Activated CD4-positive, alpha-beta memory T cell treated with anti-CD3 and anti-CD28 coated beads for 36 hours (primary cell): ENCODE data around the gene FES. TPM values are rescaled to one million over a fixed set of nuclear protein-coding genes. Genes with fewer than 3 reads are reported as not detected.
"Not testable (repeated sequence)": the region's sequence is repeated elsewhere in the genome, so short reads cannot be mapped to it uniquely, and the experiment has no call there.

Source experiments
- CTCF ChIA-PET: fragments of 350-600 bp; sonication (Branson Sonifier 250); formaldehyde crosslinking; loops from one replicate; lab custom pipeline; 2021; ENCODE audit warnings: antibody characterized with exemption, inconsistent platforms; lab: Charles Lee
- POLR2A ChIA-PET: fragments of 350-600 bp; sonication (Branson Sonifier 250); formaldehyde crosslinking; loops from one replicate; lab custom pipeline; 2021; ENCODE audit warnings: antibody characterized with exemption; lab: Charles Lee
- DNase-seq: peaks from one replicate; pipeline ENCODE4 v3.0.0-alpha.2; 2020
- H3K27ac Mint-ChIP-seq: one replicate; pipeline ENCODE4 v1.8.0; 2021; ENCODE audit warnings: mixed read lengths
- H3K27me3 Mint-ChIP-seq: one replicate; pipeline ENCODE4 v1.8.0; 2021; ENCODE audit warnings: mixed read lengths
- H3K36me3 Mint-ChIP-seq: one replicate; pipeline ENCODE4 v1.8.0; 2021; ENCODE audit warnings: mixed read lengths
- H3K4me1 Mint-ChIP-seq: one replicate; pipeline ENCODE4 v1.8.0; 2021; ENCODE audit warnings: low read depth, mixed read lengths
- H3K4me3 Mint-ChIP-seq: one replicate; pipeline ENCODE4 v1.8.0; 2021; ENCODE audit warnings: mild to moderate bottlenecking, mixed read lengths
- H3K9me3 Mint-ChIP-seq: one replicate; pipeline ENCODE4 v1.8.0; 2021; ENCODE audit warnings: mixed read lengths
- intact Hi-C: fragments of 100-400 bp; cut with micrococcal nuclease; formaldehyde crosslinking; loops from one replicate; pipeline ENCODE4 v1.15.1; 2023
- total RNA-seq, 2 experiments: library from RNA; stranded (reverse); gene quantifications; one replicate each; pipeline ENCODE4 v1.2.3, GENCODE V29; 2021

The FES gene
- total RNA-seq, 2 experiments from 2014 or later = 18.0 to 21.1 TPM

DNA sequence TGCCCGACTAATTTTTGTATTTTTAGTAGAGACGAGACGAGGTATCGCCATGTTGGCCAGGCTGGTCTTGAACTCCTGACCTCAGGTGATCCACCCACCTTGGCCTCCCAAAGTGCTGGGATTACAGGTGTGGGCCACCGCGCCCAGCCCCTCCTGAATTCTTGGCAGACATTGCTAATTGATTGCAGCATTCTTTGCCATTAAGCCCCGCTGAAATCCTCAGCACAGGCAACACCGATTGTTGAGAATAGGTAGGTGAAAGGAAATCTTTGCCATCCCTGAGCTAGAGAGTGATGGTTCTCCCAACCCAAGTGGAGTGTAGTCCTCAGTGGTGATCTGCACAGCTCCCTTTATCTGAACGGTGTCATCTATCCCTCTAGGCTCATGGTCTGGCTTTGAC lies 20.4 kb downstream of the FES start:
- Mint-ChIP-seq H3K4me1 (peaks cover 25% of the 10 kb centered on the region), H3K27ac (no peak overlapping the region), H3K27me3 (no peaks in the 10 kb centered on the region), H3K4me3 (no peak overlapping the region), H3K36me3 (peaks cover 37% of the 10 kb centered on the region), H3K9me3 (no peaks in the 10 kb centered on the region)
- no peak for DNase-seq
- intact Hi-C loops = no loop called here
- CTCF ChIA-PET = interaction anchor here (0.9 to 8.0 kb wide), 5 partner anchors 18 to 257 kb away, joined by 3 to 231 read pairs (median 12); partner anchors contain the start of genes HDDC3 and UNC45A
- POLR2A ChIA-PET = interaction anchor here (5.5 kb wide), 1 partner anchor 28 kb away, joined by 82 read pairs; the partner anchor contains the start of genes HDDC3 and UNC45A

- ChIA-PET POLR2A (interaction anchor here (5.5 kb wide), 1 partner anchor 27 kb away, joined by 82 read pairs; the partner anchor contains the start of genes HDDC3 and UNC45A), CTCF (interaction anchor here (0.6 to 8.0 kb wide), 5 partner anchors 19 to 258 kb away, joined by 3 to 231 read pairs (median 6); partner anchors contain the start of genes HDDC3 and UNC45A)
- Mint-ChIP-seq H3K27me3 (no peaks in the 10 kb centered on the region), H3K36me3 (peaks cover 41% of the 10 kb centered on the region), H3K27ac (no peak overlapping the region), H3K9me3 (no peaks in the 10 kb centered on the region), H3K4me3 (no peak overlapping the region), H3K4me1 (peaks cover 25% of the 10 kb centered on the region)
- intact Hi-C loops = no loop called here
- no peak for DNase-seq
Measured at GRCh38 chr15:90905306-90906180, 21.2 kb downstream of the FES start.

GRCh38 chr15:90906181-90906849 lies 22.0 kb downstream of the FES start:
- H3K36me3 Mint-ChIP-seq = peaks cover 47% of the 10 kb centered on the region
- no peak overlapping the region for H3K27ac Mint-ChIP-seq
- intact Hi-C loops = no loop called here
- POLR2A ChIA-PET = interaction anchor here (5.5 kb wide), 1 partner anchor 26 kb away, joined by 82 read pairs; the partner anchor contains the start of genes HDDC3 and UNC45A
- CTCF ChIA-PET = interaction anchor here (1.7 to 8.0 kb wide), 2 partner anchors 20 to 27 kb away, joined by 6 to 231 read pairs; partner anchors contain the start of genes HDDC3 and UNC45A
- no peaks in the 10 kb centered on the region for H3K27me3 Mint-ChIP-seq
- peaks cover 22% of the 10 kb centered on the region for H3K4me1 Mint-ChIP-seq
- H3K4me3 Mint-ChIP-seq = no peak overlapping the region
- no peak for DNase-seq
- no peaks in the 10 kb centered on the region for H3K9me3 Mint-ChIP-seq

- POLR2A ChIA-PET = no interaction called here
- Mint-ChIP-seq H3K4me1 (peaks cover 14% of the 10 kb centered on the region), H3K4me3 (no peak overlapping the region), H3K27me3 (no peaks in the 10 kb centered on the region), H3K27ac (no peak overlapping the region), H3K9me3 (no peaks in the 10 kb centered on the region), H3K36me3 (peaks cover 49% of the 10 kb centered on the region)
- DNase-seq = no peak
- intact Hi-C loops = no loop called here
- CTCF ChIA-PET = interaction anchor here (8.0 kb wide), 1 partner anchor 26 kb away, joined by 231 read pairs; the partner anchor contains the start of genes HDDC3 and UNC45A
Measured at GRCh38 chr15:90907051-90907660, 22.9 kb downstream of the FES start.

DNA sequence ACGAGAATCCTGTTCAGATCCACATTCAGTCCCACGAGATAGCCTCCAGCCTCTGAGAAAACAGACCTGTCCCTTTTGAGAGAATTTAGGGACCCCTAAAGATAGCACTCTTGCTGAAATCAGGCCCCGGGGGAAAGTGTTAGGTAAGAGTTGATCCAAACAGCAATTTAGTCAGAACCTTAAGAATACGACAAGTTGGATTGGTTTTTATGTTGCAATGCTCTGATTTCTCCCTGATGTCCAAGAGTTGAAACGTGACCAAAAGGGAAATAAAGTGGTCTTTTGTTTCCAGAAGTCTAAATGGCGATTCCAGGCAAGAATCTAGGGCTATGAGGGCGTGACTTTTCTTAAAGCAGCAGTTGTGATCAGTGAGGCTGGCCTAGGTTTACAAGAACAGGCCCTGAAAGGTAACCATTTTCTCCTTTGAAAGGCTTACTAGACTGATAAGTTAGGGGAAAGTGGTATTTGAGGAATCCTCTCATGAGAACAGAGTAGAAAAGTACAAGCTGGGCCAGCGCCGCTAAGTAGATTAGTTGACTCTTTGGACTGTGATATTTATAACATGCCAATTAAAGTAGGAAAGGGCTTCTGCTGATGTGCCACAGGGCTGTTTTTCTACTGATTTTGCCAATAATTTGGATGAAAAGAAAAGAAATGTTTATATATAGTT lies 23.7 kb downstream of the FES start:
- H3K27me3 Mint-ChIP-seq = no peaks in the 10 kb centered on the region
- H3K4me3 Mint-ChIP-seq = no peak overlapping the region
- no peak overlapping the region for H3K27ac Mint-ChIP-seq
- intact Hi-C loops = no loop called here
- H3K36me3 Mint-ChIP-seq = peaks cover 52% of the 10 kb centered on the region
- peaks cover 13% of the 10 kb centered on the region for H3K4me1 Mint-ChIP-seq
- no peak for DNase-seq
- ChIA-PET CTCF (no interaction called here), POLR2A (no interaction called here)
- H3K9me3 Mint-ChIP-seq = no peaks in the 10 kb centered on the region

DNA sequence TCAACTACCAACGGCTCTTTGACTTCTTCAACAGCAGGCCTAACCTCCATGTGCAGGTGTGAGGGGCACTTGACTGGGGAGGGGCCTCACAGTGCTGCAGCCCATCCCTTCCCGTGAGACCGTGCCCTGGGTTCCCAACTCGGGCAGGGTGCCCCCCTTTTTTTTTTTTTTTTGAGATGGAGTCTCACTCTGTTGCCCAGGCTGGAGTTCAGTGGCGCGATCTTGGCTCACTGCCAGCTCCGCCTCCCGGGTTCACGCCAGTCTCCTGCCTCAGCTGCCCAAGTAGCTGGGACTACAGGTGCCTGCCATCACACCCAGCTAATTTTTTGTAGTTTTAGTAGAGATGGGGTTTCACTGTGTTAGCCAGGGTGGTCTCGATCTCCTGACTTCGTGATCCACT lies 25.1 kb downstream of the FES start:
- POLR2A ChIA-PET, intact Hi-C loops, DNase-seq, H3K9me3 Mint-ChIP-seq, H3K4me1 Mint-ChIP-seq, H3K27me3 Mint-ChIP-seq, H3K4me3 Mint-ChIP-seq, H3K27ac Mint-ChIP-seq: not testable (repeated sequence)
- H3K36me3 Mint-ChIP-seq = peaks cover 61% of the 10 kb centered on the region
- CTCF ChIA-PET = interaction anchor here (1.1 kb wide), 1 partner anchor 23 kb away, joined by 5 read pairs; no protein-coding TSS in a partner anchor

DNA sequence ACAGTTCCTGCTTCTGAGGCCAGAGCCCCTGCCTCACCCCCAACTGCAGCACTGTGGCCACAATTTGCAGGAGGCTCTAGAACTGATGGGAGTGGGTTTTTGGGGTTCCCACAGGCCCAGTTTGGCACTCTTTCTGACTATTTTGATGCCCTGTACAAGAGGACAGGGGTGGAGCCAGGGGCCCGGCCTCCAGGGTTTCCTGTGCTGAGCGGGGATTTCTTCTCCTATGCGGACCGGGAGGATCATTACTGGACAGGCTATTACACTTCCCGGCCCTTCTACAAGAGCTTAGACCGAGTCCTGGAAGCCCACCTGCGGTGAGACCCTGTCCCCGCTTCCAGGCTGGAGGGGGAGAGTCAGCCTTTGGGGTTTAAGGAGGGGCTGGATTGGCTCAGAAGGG lies 25.7 kb downstream of the FES start:
- POLR2A ChIA-PET = no interaction called here
- H3K27me3 Mint-ChIP-seq = no peaks in the 10 kb centered on the region
- no peak overlapping the region for H3K27ac Mint-ChIP-seq
- CTCF ChIA-PET = interaction anchor here (1.1 kb wide), 1 partner anchor 24 kb away, joined by 5 read pairs; no protein-coding TSS in a partner anchor
- no peak for DNase-seq
- no peaks in the 10 kb centered on the region for H3K9me3 Mint-ChIP-seq
- H3K4me3 Mint-ChIP-seq = no peak overlapping the region
- H3K4me1 Mint-ChIP-seq = peaks cover 5% of the 10 kb centered on the region
- peaks cover 61% of the 10 kb centered on the region for H3K36me3 Mint-ChIP-seq
- intact Hi-C loops = no loop called here

DNA sequence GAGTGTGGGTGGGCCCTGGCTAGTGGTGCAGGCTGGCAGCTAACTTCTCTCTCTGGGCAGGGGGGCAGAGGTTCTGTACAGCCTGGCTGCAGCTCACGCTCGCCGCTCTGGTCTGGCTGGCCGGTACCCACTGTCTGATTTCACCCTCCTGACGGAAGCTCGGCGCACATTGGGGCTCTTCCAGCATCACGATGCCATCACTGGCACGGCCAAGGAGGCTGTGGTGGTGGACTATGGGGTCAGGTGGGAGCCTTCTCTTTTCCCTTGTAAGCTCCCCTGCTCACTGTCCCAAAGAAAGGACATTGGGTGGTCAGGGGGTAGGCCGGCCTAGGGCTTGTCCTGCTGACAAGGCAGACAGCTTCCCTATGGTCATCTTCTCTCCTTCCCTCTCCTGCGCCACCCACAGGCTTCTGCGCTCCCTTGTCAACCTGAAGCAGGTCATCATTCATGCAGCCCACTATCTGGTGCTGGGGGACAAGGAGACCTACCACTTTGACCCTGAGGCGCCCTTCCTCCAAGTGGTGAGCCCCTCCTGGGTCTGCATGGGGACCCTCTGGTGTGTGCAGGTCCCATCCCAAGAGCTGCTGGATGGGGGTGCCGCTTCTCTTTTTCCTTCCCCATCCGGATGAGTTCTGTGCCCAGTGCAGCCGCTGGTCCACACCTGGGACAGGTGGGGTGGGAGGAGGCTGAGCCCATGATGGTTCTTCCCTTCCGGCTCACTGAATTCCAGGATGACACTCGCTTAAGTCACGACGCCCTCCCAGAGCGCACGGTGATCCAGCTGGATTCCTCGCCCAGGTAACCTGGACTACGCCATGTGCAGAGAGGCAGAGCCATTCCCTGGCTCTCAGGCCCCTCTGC lies 26.4 kb downstream of the FES start:
- ChIA-PET POLR2A (no interaction called here), CTCF (interaction anchor here (1.1 kb wide), 2 partner anchors 24 kb away, joined by 3 to 5 read pairs; no protein-coding TSS in a partner anchor)
- H3K27ac Mint-ChIP-seq = no peak overlapping the region
- H3K27me3 Mint-ChIP-seq = no peaks in the 10 kb centered on the region
- no peaks in the 10 kb centered on the region for H3K4me1 Mint-ChIP-seq
- no peak overlapping the region for H3K4me3 Mint-ChIP-seq
- no peak for DNase-seq
- intact Hi-C loops = no loop called here
- no peaks in the 10 kb centered on the region for H3K9me3 Mint-ChIP-seq
- peaks cover 61% of the 10 kb centered on the region for H3K36me3 Mint-ChIP-seq

DNA sequence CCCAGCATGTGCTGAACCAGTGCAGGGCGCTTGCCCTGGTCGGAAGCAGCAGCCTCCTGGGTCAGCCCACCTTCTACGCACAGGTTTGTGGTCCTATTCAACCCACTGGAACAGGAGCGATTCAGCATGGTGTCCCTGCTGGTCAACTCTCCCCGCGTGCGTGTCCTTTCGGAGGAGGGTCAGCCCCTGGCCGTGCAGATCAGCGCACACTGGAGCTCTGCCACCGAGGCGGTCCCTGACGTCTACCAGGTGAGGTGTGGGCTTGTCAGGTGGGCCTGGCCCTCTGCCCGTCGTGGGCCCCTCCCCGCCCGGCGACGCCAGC lies 27.0 kb downstream of the FES start:
- intact Hi-C loops = no loop called here
- ChIA-PET CTCF (interaction anchor here (1.1 kb wide), 1 partner anchor 25 kb away, joined by 3 read pairs; no protein-coding TSS in a partner anchor), POLR2A (no interaction called here)
- H3K27me3 Mint-ChIP-seq = no peaks in the 10 kb centered on the region
- peaks cover 56% of the 10 kb centered on the region for H3K36me3 Mint-ChIP-seq
- H3K9me3 Mint-ChIP-seq = no peaks in the 10 kb centered on the region
- H3K4me3 Mint-ChIP-seq = no peak overlapping the region
- no peak overlapping the region for H3K27ac Mint-ChIP-seq
- no peaks in the 10 kb centered on the region for H3K4me1 Mint-ChIP-seq
- DNase-seq = no peak

- intact Hi-C loops = no loop called here
- Mint-ChIP-seq H3K9me3 (no peaks in the 10 kb centered on the region), H3K4me1 (no peaks in the 10 kb centered on the region), H3K27me3 (no peaks in the 10 kb centered on the region), H3K36me3 (peaks cover 54% of the 10 kb centered on the region), H3K4me3 (no peak overlapping the region), H3K27ac (no peak overlapping the region)
- no peak for DNase-seq
- ChIA-PET POLR2A (no interaction called here), CTCF (interaction anchor here (1.1 kb wide), 1 partner anchor 26 kb away, joined by 3 read pairs; no protein-coding TSS in a partner anchor)
Measured at GRCh38 chr15:90911906-90912769, 27.8 kb downstream of the FES start.
